OCI-LY3 (cell line): ENCODE measurements around the gene TNFRSF6B.

Source experiments
- H2AFZ ChIP-seq: fragments of 200-600, 300-600 bp; shearing (Covaris generic); 2 replicates; pipeline ENCODE4 v1.6.0; 2014; ENCODE audit warnings: antibody characterized with exemption, low read depth, low read length
- H3K27ac ChIP-seq: fragments of 200-600, 300-600 bp; sonication (generic); 2 replicates; pipeline ENCODE4 v1.5.1; 2014; ENCODE audit warnings: mild to moderate bottlenecking, low read length, moderate library complexity, mixed read lengths
- H3K27me3 ChIP-seq: fragments of 200-600, 300-600 bp; sonication (generic); 2 replicates; pipeline ENCODE4 v1.6.1; 2014; ENCODE audit warnings: low read depth, low read length, mixed read lengths
- H3K36me3 ChIP-seq: fragments of 200-600, 300-600 bp; sonication (generic); replicated peaks from 2 replicates; pipeline ENCODE3; 2014; ENCODE audit warnings: low read depth, low read length, mixed read lengths
- H3K4me1 ChIP-seq: fragments of 300-600, 200-600 bp; sonication (generic); 2 replicates; pipeline ENCODE4 v1.6.1; 2014; ENCODE audit warnings: low read length, mixed read lengths
- H3K4me2 ChIP-seq: fragments of 200-600, 300-600 bp; sonication (generic); 2 replicates; pipeline ENCODE4 v1.6.1; 2014; ENCODE audit warnings: low read length, mixed read lengths
- H3K4me3 ChIP-seq: fragments of 300-600, 200-600 bp; sonication (generic); 2 replicates; pipeline ENCODE4 v1.5.1; 2014; ENCODE audit warnings: antibody characterized with exemption, mild to moderate bottlenecking, low read length, moderate library complexity
- H3K79me2 ChIP-seq: fragments of 300-600, 200-600 bp; shearing (Covaris generic); 2 replicates; pipeline ENCODE4 v1.6.1; 2014; ENCODE audit warnings: mild to moderate bottlenecking, low read length, mixed read lengths
- H3K9ac ChIP-seq: fragments of 300-600, 200-600 bp; shearing (Covaris generic); 2 replicates; pipeline ENCODE4 v1.6.0; 2014; ENCODE audit warnings: mild to moderate bottlenecking, low read length, moderate library complexity
- H3K9me3 ChIP-seq: fragments of 200-600, 300-600 bp; shearing (Covaris generic); 2 replicates; pipeline ENCODE4 v1.6.1; 2014; ENCODE audit warnings: low read length, mixed read lengths; ENCODE audit not compliant: insufficient read depth
- H4K20me1 ChIP-seq: fragments of 200-600, 300-600 bp; sonication (generic); 2 replicates; pipeline ENCODE4 v1.6.1; 2016; ENCODE audit warnings: low read length, mixed read lengths; ENCODE audit not compliant: insufficient read depth
- CTCF ChIP-seq: fragments of 200-600, 300-600 bp; sonication (generic); IDR thresholded peaks from 2 replicates; pipeline ENCODE4 v1.5.1; 2014; ENCODE audit warnings: antibody characterized with exemption, low read length, low read depth
- EZH2phosphoT487 ChIP-seq: fragments of 200-600 bp; shearing (Covaris generic); IDR thresholded peaks from 2 replicates; pipeline ENCODE4 v1.6.1; 2018; ENCODE audit warnings: antibody characterized with exemption, mixed run types, low read depth

TNFRSF6B gene

GRCh38 chr20:63697357-63697867 lies 960 bp downstream of the TNFRSF6B start:
- H3K4me1 ChIP-seq = peaks cover 26% of the 10 kb centered on the region
- no peak overlapping the region for H3K4me2 ChIP-seq
- no peak overlapping the region for H3K27ac ChIP-seq
- no peak for TF ChIP-seq CTCF
- TF ChIP-seq EZH2phosphoT487 = no peak
- no peaks in the 10 kb centered on the region for H3K36me3 ChIP-seq
- no peaks in the 10 kb centered on the region for H4K20me1 ChIP-seq
- H3K79me2 ChIP-seq = no peaks in the 10 kb centered on the region
- H3K27me3 ChIP-seq = no peaks in the 10 kb centered on the region
- H3K9me3 ChIP-seq = no peaks in the 10 kb centered on the region
- H3K9ac ChIP-seq = no peak overlapping the region
- H3K4me3 ChIP-seq = no peak overlapping the region
- no peak overlapping the region for H2AFZ ChIP-seq

- Histone ChIP-seq H2AFZ (no peak overlapping the region), H3K4me3 (0 out of 2 replicates have a peak overlapping the region, but pooled peaks have one; percentile 34), H3K27me3 (no peaks in the 10 kb centered on the region), H3K9ac (no peak overlapping the region), H3K36me3 (no peaks in the 10 kb centered on the region), H3K79me2 (no peaks in the 10 kb centered on the region), H3K27ac (peak overlapping the region; percentile 48; the same call in 1 of the 2 replicates), H3K4me2 (peak overlapping the region; percentile 57), H4K20me1 (no peaks in the 10 kb centered on the region), H3K9me3 (no peaks in the 10 kb centered on the region), H3K4me1 (peaks cover 26% of the 10 kb centered on the region)
- TF ChIP-seq CTCF = no peak
- no peak for TF ChIP-seq EZH2phosphoT487
Observed at GRCh38 chr20:63697868-63698545, 1.6 kb downstream of the TNFRSF6B start.

GRCh38 chr20:63698739-63699465 lies 2.5 kb downstream of the TNFRSF6B start:
- Histone ChIP-seq H3K36me3 (no peaks in the 10 kb centered on the region), H2AFZ (no peak overlapping the region), H3K4me2 (peak overlapping the region; percentile 57), H3K79me2 (no peaks in the 10 kb centered on the region), H3K4me3 (peak overlapping the region; percentile 34), H3K9ac (peak overlapping the region; percentile 45; the same call in 1 of the 2 replicates), H3K9me3 (no peaks in the 10 kb centered on the region), H3K27ac (peak overlapping the region; percentile 48), H3K4me1 (peaks cover 26% of the 10 kb centered on the region), H4K20me1 (no peaks in the 10 kb centered on the region), H3K27me3 (no peaks in the 10 kb centered on the region)
- TF ChIP-seq EZH2phosphoT487 = no peak
- TF ChIP-seq CTCF = no peak

GRCh38 chr20:63699466-63700198 lies 3.2 kb downstream of the TNFRSF6B start:
- Histone ChIP-seq H3K27ac (peak overlapping the region; percentile 48), H3K4me1 (peaks cover 26% of the 10 kb centered on the region), H3K4me3 (peak overlapping the region; percentile 34; the same call in 1 of the 2 replicates), H4K20me1 (no peaks in the 10 kb centered on the region), H3K27me3 (no peaks in the 10 kb centered on the region), H3K36me3 (no peaks in the 10 kb centered on the region), H3K9me3 (no peaks in the 10 kb centered on the region), H3K79me2 (no peaks in the 10 kb centered on the region), H3K4me2 (peak overlapping the region; percentile 57), H3K9ac (peak overlapping the region; percentile 45; the same call in 1 of the 2 replicates), H2AFZ (no peak overlapping the region)
- no peak for TF ChIP-seq CTCF
